Keratinocyte (primary cell): Measurements from ENCODE around the gene DCLK1.

ENCODE experiments used
- CTCF ChIP-seq, 3 experiments: IDR thresholded peaks in 1 of 3; conservative IDR thresholded peaks in 1 of 3; optimal IDR thresholded peaks in 1 of 3; 2 replicates in 2 of 3; 3 replicates in 1 of 3; pipeline versions ENCODE3 to v1.5.1; 2011; ENCODE audit warnings: low read length in 3 of 3, mild to moderate bottlenecking in 3 of 3, moderate library complexity in 2 of 3, control low read depth in 1 of 3, inconsistent platforms in 1 of 3; ENCODE audit not compliant: insufficient read depth in 2 of 3; ENCODE audit errors: extremely low read depth in 1 of 3
- EZH2 ChIP-seq: IDR thresholded peaks from one replicate; pipeline ENCODE4 v1.6.1; 2012; ENCODE audit warnings: inconsistent platforms, mild to moderate bottlenecking, low read length, moderate library complexity

GRCh38 chr13:36014763-36015162 is 116.4 kb downstream of the DCLK1 start:
- no peak for TF ChIP-seq CTCF (optimal IDR thresholded peaks at IDR 0.05 in 1 of 3, IDR thresholded peaks at IDR 0.05 in 1 of 3, conservative IDR thresholded peaks at IDR 0.05 in 1 of 3; ENCODE audit: extremely low read depth in 1 of 3, insufficient read depth in 2 of 3, low read length in 3 of 3)
- TF ChIP-seq EZH2 = no peak
